AG08396 (cell line): ENCODE measurements around the gene GSS.
A peak's percentile ranks its signal among the peaks of the same experiment; 100 is the strongest.

Experiments
- DNase-seq: peaks from one replicate; pipeline ENCODE4 v3.0.0; 2012; ENCODE audit warnings: low spot score, mixed read lengths

GSS gene

GRCh38 chr20:34978092-34978744 is 22.6 kb upstream of the GSS start:
- DNase-seq = no peak

GRCh38 chr20:34977365-34978091 is 21.9 kb upstream of the GSS start:
- no peak for DNase-seq

GRCh38 chr20:34976286-34976685 is 20.7 kb upstream of the GSS start:
- DNase-seq = no peak

GRCh38 chr20:34974246-34974645 is 18.6 kb upstream of the GSS start:
- no peak for DNase-seq

- DNase-seq = no peak
These were observed 16.1 kb upstream of the GSS start for GRCh38 chr20:34971561-34972235.

DNA sequence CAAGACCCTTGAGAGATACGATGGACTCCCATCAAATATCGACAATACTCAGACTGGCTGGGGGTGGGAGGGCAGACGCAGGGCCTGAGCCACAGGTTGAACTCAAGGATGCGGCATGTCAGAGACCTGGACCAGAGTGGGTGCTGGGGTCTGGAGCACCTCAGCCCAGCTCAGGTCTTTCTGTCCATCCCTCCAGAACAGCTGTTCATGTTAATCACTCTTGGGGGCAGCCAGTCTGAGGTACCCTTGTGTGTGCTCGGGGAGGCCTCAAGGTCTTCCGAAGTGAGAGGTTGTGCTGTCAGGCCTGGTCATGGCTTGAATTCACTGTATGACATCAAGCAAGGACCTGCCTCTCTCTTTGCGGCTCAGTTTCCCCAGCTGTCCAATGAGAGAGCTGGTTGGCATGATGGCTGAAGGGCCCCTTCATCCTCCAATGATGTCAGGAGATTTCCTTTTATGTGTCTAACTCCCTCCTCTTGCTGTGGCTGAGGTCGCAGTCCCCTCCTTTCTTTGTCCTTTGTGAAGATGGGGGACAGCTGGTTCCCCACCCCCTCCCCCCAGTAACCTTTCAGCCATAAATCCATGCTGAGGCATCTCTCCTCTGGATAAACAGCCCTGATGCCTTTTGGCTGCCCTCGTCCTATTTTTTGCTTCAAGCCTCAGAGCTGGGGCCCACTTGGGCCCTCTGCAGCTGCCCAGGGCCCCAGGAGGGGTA is 15.4 kb upstream of the GSS start:
- no peak for DNase-seq

GRCh38 chr20:34970193-34970840 is 14.7 kb upstream of the GSS start:
- no peak for DNase-seq

- DNase-seq = no peak
These were observed 12.6 kb upstream of the GSS start for GRCh38 chr20:34968042-34968775.

DNA sequence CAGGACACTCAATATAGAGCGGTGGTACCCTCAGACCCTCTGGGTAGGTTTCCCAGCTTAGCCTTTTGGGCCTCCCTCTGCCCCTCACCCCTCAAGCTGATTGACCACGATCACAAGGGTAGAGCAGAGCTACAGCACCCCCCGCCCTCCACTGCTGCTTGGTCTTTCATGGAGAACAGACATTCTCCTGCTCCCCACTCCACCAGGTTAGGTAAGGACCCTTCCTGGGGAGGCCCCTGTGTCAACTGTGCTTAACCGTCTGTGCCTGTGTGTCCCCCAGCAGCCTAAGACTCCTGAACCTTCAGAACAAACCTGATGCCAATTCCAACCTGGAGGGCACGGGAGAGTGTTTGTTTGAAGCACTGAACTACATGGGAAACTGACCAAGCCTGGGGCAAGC is 11.8 kb upstream of the GSS start:
- DNase-seq = no peak

- no peak for DNase-seq
These were observed 9.4 kb upstream of the GSS start for GRCh38 chr20:34965051-34965450.

GRCh38 chr20:34964486-34964885 is 8.9 kb upstream of the GSS start:
- no peak for DNase-seq

GRCh38 chr20:34956751-34957472 is 1.3 kb upstream of the GSS start:
- DNase-seq = no peak

DNA sequence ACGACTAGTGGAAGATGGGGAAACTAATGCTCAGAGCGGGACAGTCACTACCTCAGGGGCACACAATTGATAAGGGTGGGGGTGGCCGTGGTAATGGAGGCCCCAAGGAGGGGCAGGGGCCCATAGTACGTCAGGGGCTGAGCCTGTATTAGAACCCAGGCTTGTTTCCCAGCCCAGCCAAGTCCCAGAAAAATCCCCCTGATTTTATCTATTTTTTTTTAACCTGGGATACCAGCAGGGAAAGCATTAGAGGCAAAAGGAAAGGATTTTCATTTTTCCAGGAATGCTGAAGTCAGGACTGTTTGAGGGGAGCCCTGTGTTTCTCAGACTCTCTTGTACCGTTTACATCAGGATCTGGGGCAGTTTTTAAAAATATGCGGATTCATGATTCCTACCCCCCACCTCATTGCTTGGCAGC is 444 bp upstream of the GSS start:
- no peak for DNase-seq

DNA sequence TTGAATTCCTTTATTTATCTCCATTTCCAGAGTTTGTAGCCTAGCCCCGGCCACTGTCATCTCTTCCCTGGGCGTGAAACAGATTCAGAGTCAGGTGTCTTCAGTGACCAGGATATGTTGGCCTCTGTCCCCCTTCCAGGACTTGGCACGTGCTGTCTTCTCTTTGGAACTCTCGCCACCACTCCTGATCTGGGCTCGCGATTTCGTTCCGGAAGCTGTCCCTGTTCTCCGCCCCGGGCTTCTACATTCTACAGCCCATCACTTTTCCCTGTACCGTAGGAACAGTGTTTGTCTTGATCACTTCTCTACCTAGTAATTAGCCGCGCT is 739 bp downstream of the GSS start:
- peak; percentile 44 for DNase-seq

DNA sequence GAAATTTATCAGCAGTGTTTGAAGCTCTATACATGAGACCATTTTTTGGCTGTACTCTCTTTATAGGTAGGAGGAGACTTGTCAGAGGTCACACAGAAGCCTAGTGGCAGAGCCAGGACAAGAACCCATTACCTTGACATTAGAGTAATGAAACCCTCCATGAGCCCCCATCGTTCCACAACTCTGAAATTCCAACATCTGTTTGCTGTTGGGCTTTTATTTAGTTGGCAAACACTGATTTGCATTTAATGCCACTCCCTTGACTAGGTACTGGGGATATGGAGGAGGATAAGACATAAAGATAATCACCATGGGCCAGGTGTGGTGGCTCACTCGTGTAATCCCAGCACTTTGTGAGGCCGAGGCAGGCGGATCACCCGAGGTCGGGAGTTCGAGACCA is 1.6 kb downstream of the GSS start:
- no peak for DNase-seq

GRCh38 chr20:34952671-34953070 is 2.9 kb downstream of the GSS start:
- no peak for DNase-seq

DNA sequence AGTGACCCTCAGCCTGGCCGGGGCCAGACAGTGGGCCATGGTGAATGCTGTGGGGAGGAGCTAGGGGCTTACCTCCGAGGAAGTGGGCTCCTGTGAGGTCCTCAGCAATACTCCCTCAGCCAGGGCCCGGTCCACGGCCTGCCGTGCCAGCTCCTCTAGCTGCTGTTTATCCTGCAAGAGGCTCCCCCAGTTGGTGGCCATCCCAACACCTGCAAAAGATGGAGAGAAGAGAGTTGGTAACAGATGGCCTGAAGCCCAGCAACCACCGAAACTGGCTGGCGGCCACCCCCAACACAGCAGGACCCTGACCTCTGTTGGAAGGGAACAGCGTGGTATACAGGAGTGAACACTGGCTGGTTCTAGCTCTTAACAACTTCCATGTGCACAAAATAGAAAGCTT is 4.0 kb downstream of the GSS start:
- DNase-seq = no peak

DNA sequence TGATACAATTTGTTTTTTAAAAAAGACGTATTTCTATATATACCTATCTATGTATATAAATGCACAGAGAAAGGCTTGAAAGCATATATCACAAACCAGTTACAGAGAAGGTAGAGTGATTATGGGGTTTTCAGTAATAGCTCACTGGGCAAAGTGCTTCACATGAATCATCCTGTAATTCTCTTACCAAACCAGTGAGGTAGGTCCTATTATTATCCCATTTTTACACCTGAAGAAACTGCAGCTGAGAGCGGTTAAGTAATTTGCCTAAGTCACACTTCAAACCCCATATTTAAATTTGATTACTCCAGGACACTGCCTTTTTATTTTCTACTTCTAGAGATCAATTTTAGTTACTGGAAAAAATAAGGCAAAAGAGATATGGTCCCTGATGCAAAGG is 4.4 kb downstream of the GSS start:
- DNase-seq = no peak

DNA sequence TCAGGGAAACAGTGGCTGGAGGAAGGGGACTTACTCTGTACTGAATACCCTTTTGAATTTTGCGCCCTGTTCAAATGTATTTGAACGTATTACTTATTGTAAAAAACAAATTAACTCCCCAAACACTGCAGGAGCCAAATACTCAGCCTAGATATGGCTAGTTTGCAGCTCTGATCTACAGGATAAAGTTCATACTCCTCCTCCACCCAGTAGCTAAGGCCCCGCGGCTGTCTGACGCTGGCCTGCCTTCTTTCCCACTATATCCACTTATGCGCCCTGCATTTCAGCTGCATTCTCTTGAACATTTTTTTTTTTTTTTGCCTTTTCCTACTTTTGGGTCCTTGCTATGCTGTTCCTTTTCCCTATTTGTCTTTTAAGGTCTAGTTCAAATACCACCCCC is 6.5 kb downstream of the GSS start:
- no peak for DNase-seq

GRCh38 chr20:34948030-34948429 is 7.6 kb downstream of the GSS start:
- peak; percentile 76 for DNase-seq

DNA sequence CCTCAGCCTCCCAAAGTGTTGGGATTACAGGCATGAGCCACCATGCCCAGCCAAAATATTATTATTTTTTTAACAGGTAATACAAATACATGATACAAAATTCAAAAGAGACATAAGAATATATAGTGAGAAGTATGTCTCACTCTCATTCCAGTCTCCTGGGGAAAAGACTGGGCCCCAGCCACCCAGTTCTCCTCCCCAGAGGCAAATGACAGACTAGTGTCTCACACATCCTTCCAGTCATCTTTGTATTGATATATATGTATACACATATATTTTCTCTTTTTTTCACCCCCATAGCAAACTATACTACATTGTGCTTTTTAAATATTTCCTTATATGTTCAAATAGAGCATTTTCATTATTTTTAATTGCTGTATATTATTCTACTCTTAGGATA is 8.3 kb downstream of the GSS start:
- no peak for DNase-seq
